ENCODE results near the gene ERBB4. TPM values are rescaled to one million over a fixed set of nuclear protein-coding genes. Genes with fewer than 3 reads are reported as not detected.
A peak's percentile ranks its signal among the peaks of the same experiment; 100 is the strongest.

Gene ERBB4
- total and polyA plus RNA-seq, 9 donors: 5.0 to 12.7 (median 7.7) TPM

GRCh38 chr2:211967234-211967633, 571.4 kb downstream of the ERBB4 start:
- H3K27ac ChIP-seq (ENCODE audit: low read length): no peak overlapping the region
- no peaks in the 10 kb centered on the region for H3K36me3 ChIP-seq (ENCODE audit: control insufficient read depth, insufficient read depth, low read length)
- no peaks in the 10 kb centered on the region for H3K4me1 ChIP-seq (ENCODE audit: control insufficient read depth, insufficient read depth, low read length)
- no CpG with 5 or more reads among the region's 1 CpG for WGBS (ENCODE audit: insufficient coverage)
- no peak for DNase-seq
- H3K4me3 ChIP-seq (ENCODE audit: low read length): no peak overlapping the region
- H3K9me3 ChIP-seq (replicated peaks; ENCODE audit: control insufficient read depth, low read depth, low read length): peaks cover 6% of the 10 kb centered on the region
- H3K27me3 ChIP-seq (ENCODE audit: control insufficient read depth, insufficient read depth, low read length): no peaks in the 10 kb centered on the region

DNA sequence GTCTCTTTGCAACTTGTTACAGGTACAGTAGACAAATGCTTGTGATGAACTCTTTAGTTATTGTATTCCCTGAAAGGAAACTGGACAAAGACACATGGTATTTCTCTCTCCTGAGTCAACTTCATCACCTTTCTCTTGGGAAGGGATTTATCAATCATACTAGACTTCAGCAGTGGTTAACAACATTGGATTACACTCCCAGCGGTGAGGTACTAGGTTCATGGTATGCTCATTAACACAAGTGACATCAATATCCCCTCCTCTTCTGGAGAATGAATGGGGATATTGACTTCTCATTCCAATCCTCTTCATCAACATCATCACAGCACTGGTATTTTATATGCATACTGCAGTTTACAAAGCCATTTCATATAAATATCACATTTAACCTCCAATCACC, 574.6 kb downstream of the ERBB4 start:
- Histone ChIP-seq H3K27me3 (ENCODE audit: control insufficient read depth, insufficient read depth, low read length) (no peaks in the 10 kb centered on the region), H3K4me3 (ENCODE audit: low read length) (no peak overlapping the region), H3K36me3 (ENCODE audit: control insufficient read depth, insufficient read depth, low read length) (no peaks in the 10 kb centered on the region), H3K9me3 (replicated peaks; ENCODE audit: control insufficient read depth, low read depth, low read length) (no peaks in the 10 kb centered on the region), H3K4me1 (ENCODE audit: control insufficient read depth, insufficient read depth, low read length) (no peaks in the 10 kb centered on the region), H3K27ac (ENCODE audit: low read length) (no peak overlapping the region)
- no peak for DNase-seq
- no CpG with 5 or more reads among the region's 1 CpG for WGBS (ENCODE audit: insufficient coverage)

DNA sequence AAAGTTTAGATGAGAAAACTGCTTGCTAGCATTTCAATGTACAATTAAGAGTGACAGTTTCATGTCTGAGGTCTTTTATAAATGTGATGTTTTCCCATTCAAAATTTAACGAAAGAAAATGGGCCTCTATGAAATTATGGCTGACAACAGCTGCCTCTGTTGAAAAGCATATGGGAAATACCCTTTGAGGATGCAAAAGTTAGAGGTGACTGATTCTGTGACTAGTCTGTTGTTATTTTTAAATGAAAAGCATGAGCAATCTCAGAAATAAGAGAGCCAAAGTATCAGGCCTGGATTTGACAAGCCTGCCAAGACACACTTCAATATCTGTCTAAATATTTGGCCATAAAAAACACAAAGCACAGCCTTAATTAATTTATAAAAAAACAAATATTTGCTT, 580.8 kb downstream of the ERBB4 start:
- Histone ChIP-seq H3K27me3 (ENCODE audit: control insufficient read depth, insufficient read depth, low read length) (no peaks in the 10 kb centered on the region), H3K4me3 (ENCODE audit: low read length) (no peak overlapping the region), H3K36me3 (ENCODE audit: control insufficient read depth, insufficient read depth, low read length) (no peaks in the 10 kb centered on the region), H3K4me1 (ENCODE audit: control insufficient read depth, insufficient read depth, low read length) (no peaks in the 10 kb centered on the region), H3K9me3 (replicated peaks; ENCODE audit: control insufficient read depth, low read depth, low read length) (no peaks in the 10 kb centered on the region), H3K27ac (ENCODE audit: low read length) (no peak overlapping the region)
- 100% methylated on average over 1 of the region's 1 CpG for WGBS (ENCODE audit: insufficient coverage)
- DNase-seq: no peak

DNA sequence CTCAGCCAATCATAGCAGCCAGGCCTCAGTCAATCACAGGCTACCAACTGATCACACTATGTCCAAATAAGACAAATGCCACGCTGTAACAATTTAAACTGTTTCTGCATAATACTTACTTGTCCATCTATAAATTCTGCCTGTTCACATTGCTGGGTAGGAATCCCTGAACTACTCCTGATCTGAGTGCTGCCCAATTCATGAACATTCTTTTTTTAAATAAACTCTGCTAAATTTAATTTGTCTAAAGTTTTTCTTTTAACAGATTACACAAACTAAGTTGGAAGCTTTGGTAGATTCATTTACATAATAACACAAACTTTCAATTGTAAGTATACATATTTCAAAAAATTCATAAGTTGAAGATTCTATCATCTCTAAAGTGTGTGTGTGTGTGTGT, 583.0 kb downstream of the ERBB4 start:
- 86% methylated on average over 1 of the region's 1 CpG for WGBS (ENCODE audit: insufficient coverage)
- H3K4me1 ChIP-seq (ENCODE audit: control insufficient read depth, insufficient read depth, low read length): no peaks in the 10 kb centered on the region
- no peak overlapping the region for H3K27ac ChIP-seq (ENCODE audit: low read length)

GRCh38 chr2:211948932-211949331, 589.7 kb downstream of the ERBB4 start:
- DNase-seq: no peak
- no peak overlapping the region for H3K27ac ChIP-seq (ENCODE audit: low read length)
- no peaks in the 10 kb centered on the region for H3K36me3 ChIP-seq (ENCODE audit: control insufficient read depth, insufficient read depth, low read length)
- H3K4me3 ChIP-seq (ENCODE audit: low read length): no peak overlapping the region
- 61% methylated on average over 2 of the region's 2 CpGs for WGBS (ENCODE audit: insufficient coverage)
- H3K27me3 ChIP-seq (ENCODE audit: control insufficient read depth, insufficient read depth, low read length): no peaks in the 10 kb centered on the region
- no peaks in the 10 kb centered on the region for H3K4me1 ChIP-seq (ENCODE audit: control insufficient read depth, insufficient read depth, low read length)
- no peaks in the 10 kb centered on the region for H3K9me3 ChIP-seq (replicated peaks; ENCODE audit: control insufficient read depth, low read depth, low read length)

More for the DNA sequence above, 583.0 kb downstream of the ERBB4 start:
- no peak for DNase-seq
- no peaks in the 10 kb centered on the region for H3K9me3 ChIP-seq (replicated peaks; ENCODE audit: control insufficient read depth, low read depth, low read length)
- no peaks in the 10 kb centered on the region for H3K36me3 ChIP-seq (ENCODE audit: control insufficient read depth, insufficient read depth, low read length)
- H3K27me3 ChIP-seq (ENCODE audit: control insufficient read depth, insufficient read depth, low read length): no peaks in the 10 kb centered on the region
- no peak overlapping the region for H3K4me3 ChIP-seq (ENCODE audit: low read length)

DNA sequence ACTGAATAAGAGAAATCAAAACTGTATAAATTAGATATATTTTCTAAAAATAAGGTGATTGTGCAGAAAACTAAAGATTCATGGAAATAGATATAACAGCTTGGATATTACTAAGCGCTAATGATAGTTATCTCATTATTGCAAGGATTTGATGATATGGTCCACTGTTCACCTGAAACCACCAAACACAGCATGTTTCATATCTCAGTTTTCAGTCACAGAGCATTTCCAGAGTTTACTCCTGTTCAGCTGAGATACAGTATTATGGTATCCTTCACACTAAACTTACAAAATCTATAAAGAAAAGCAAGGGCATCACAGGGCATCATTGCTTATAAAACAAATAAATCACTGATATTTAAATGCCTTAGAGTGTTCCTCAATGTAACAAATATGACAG, 591.6 kb downstream of the ERBB4 start:
- WGBS (ENCODE audit: insufficient coverage): no CpG with 5 or more reads among the region's 1 CpG
- no peak for DNase-seq
- H3K36me3 ChIP-seq (ENCODE audit: control insufficient read depth, insufficient read depth, low read length): no peaks in the 10 kb centered on the region
- H3K4me1 ChIP-seq (ENCODE audit: control insufficient read depth, insufficient read depth, low read length): peaks cover 2% of the 10 kb centered on the region
- no peaks in the 10 kb centered on the region for H3K27me3 ChIP-seq (ENCODE audit: control insufficient read depth, insufficient read depth, low read length)
- no peak overlapping the region for H3K4me3 ChIP-seq (ENCODE audit: low read length)
- no peak overlapping the region for H3K27ac ChIP-seq (ENCODE audit: low read length)
- H3K9me3 ChIP-seq (replicated peaks; ENCODE audit: control insufficient read depth, low read depth, low read length): no peaks in the 10 kb centered on the region

DNA sequence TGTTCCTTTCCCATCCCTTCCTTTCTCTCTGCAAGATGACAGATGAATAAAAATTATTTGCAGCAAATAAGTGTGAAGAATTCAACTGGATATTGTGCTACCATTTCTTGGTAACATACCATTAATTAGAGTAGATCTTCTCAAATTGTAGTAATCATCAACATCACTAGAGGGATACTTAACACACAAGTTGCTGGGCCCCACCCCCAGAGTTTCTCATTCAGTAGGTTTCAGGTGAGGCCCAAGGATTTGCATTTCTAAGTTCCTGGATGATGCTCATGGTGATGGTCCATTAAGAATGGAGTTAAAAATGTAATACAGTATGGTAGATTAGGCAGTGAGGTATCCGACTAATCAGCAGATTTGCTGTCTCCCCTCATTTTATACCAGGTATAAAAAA, 594.0 kb downstream of the ERBB4 start:
- Histone ChIP-seq H3K9me3 (replicated peaks; ENCODE audit: control insufficient read depth, low read depth, low read length) (no peaks in the 10 kb centered on the region), H3K4me1 (ENCODE audit: control insufficient read depth, insufficient read depth, low read length) (peaks cover 2% of the 10 kb centered on the region), H3K4me3 (ENCODE audit: low read length) (no peak overlapping the region), H3K27ac (ENCODE audit: low read length) (no peak overlapping the region), H3K36me3 (ENCODE audit: control insufficient read depth, insufficient read depth, low read length) (no peaks in the 10 kb centered on the region), H3K27me3 (ENCODE audit: control insufficient read depth, insufficient read depth, low read length) (no peaks in the 10 kb centered on the region)
- no peak for DNase-seq
- no CpG with 5 or more reads among the region's 1 CpG for WGBS (ENCODE audit: insufficient coverage)

DNA sequence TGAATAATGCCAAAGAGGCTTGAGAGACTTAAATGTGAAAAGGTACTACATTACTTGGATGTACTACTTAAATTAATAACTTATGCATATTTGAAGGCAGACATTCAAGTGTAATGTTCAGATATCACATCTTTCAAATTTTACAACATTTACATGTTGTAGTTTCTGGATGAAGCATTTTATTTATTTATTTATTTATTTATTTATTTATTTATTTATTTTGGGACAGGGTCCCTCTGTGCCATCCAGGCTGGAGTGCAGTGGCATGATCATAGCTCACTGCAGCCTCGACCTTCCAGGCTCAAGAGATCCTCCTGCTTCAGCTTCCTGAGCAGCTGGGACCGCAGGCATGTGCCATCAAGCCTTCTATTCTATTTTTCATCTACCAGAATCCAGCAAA, 596.4 kb downstream of the ERBB4 start:
- no peaks in the 10 kb centered on the region for H3K36me3 ChIP-seq (ENCODE audit: control insufficient read depth, insufficient read depth, low read length)
- DNase-seq: no peak
- peaks cover 2% of the 10 kb centered on the region for H3K4me1 ChIP-seq (ENCODE audit: control insufficient read depth, insufficient read depth, low read length)
- H3K27ac ChIP-seq (ENCODE audit: low read length): no peak overlapping the region
- H3K9me3 ChIP-seq (replicated peaks; ENCODE audit: control insufficient read depth, low read depth, low read length): no peaks in the 10 kb centered on the region
- no peaks in the 10 kb centered on the region for H3K27me3 ChIP-seq (ENCODE audit: control insufficient read depth, insufficient read depth, low read length)
- 43% methylated on average over 1 of the region's 2 CpGs for WGBS (ENCODE audit: insufficient coverage)
- H3K4me3 ChIP-seq (ENCODE audit: low read length): no peak overlapping the region

DNA sequence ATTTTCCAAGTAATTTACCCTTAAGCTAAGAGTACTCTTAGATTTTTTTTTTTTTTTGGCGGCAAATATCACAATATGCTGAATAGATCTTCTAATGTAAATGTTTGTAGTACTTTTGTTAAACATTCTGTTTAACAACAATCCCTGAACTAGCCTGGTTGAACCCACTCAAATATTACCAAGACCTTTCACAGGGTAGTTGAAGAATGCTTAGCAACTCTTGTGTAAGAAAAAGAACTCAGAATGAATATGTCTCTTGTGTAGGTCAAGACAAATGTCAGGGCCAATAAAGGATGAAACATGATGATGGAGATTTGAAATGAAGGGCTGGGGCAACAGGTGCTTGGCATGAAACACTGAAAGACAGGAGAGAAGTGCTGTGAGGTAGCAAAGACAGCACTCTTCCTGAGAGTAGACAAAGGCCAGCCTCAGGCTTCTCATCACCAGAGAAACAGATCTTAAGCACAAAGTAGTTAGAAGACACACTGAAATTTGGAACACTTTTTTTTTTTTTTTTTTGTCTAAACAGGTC, 597.3 kb downstream of the ERBB4 start:
- Histone ChIP-seq H3K4me3 (ENCODE audit: low read length) (no peak overlapping the region), H3K36me3 (ENCODE audit: control insufficient read depth, insufficient read depth, low read length) (no peaks in the 10 kb centered on the region), H3K27me3 (ENCODE audit: control insufficient read depth, insufficient read depth, low read length) (no peaks in the 10 kb centered on the region), H3K9me3 (replicated peaks; ENCODE audit: control insufficient read depth, low read depth, low read length) (no peaks in the 10 kb centered on the region), H3K4me1 (ENCODE audit: control insufficient read depth, insufficient read depth, low read length) (peaks cover 2% of the 10 kb centered on the region), H3K27ac (ENCODE audit: low read length) (no peak overlapping the region)
- no CpG with 5 or more reads among the region's 1 CpG for WGBS (ENCODE audit: insufficient coverage)
- peak; percentile 55 for DNase-seq

DNA sequence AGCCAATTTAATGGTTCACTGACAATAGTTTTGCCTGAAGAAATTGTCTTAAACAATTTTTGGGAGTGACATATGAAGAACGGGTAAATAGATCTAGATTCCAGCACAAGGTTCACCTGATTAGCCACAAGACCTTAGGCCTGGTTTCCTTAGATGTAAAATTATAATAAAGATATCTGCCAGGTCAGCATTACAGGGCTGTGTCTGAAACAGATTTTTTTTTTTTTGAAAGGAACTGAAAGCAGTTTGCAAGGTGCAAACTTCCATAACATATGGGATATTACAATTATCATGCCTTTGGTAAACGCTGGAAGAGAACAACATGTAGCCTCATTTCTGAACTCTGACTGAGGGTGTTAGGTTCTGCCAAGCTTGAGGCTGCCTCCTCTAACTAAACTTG, 599.4 kb downstream of the ERBB4 start:
- no peak for DNase-seq
- Histone ChIP-seq H3K27me3 (ENCODE audit: control insufficient read depth, insufficient read depth, low read length) (no peaks in the 10 kb centered on the region), H3K9me3 (replicated peaks; ENCODE audit: control insufficient read depth, low read depth, low read length) (no peaks in the 10 kb centered on the region), H3K4me1 (ENCODE audit: control insufficient read depth, insufficient read depth, low read length) (peaks cover 2% of the 10 kb centered on the region), H3K27ac (ENCODE audit: low read length) (no peak overlapping the region), H3K36me3 (ENCODE audit: control insufficient read depth, insufficient read depth, low read length) (no peaks in the 10 kb centered on the region), H3K4me3 (ENCODE audit: low read length) (no peak overlapping the region)
- WGBS (ENCODE audit: insufficient coverage): no CpG with 5 or more reads among the region's 2 CpGs

DNA sequence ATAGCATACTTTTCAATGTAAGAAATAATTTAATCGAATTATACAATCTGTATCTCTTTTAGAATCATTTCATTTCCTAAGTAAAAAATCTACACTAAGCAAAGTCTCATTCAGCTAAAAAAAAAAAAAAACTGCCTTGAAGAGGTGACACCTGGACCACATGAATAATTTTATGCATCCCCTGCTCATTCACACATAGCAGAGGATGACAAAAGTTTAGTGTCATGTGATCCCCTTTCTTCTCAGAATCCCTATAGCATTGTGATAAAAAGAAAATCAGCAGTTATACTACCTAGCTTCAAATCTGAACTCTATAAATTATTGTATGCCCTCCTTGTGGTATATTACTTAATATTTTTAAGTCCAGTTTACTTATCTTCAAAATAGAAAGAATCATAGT, 603.8 kb downstream of the ERBB4 start:
- Histone ChIP-seq H3K4me3 (ENCODE audit: low read length) (no peak overlapping the region), H3K27me3 (ENCODE audit: control insufficient read depth, insufficient read depth, low read length) (no peaks in the 10 kb centered on the region), H3K27ac (ENCODE audit: low read length) (no peak overlapping the region), H3K9me3 (replicated peaks; ENCODE audit: control insufficient read depth, low read depth, low read length) (no peaks in the 10 kb centered on the region), H3K36me3 (ENCODE audit: control insufficient read depth, insufficient read depth, low read length) (no peaks in the 10 kb centered on the region), H3K4me1 (ENCODE audit: control insufficient read depth, insufficient read depth, low read length) (no peaks in the 10 kb centered on the region)
- no CpG with 5 or more reads among the region's 1 CpG for WGBS (ENCODE audit: insufficient coverage)
- DNase-seq: no peak
